ENCODE data around the gene TTYH3.

DNA sequence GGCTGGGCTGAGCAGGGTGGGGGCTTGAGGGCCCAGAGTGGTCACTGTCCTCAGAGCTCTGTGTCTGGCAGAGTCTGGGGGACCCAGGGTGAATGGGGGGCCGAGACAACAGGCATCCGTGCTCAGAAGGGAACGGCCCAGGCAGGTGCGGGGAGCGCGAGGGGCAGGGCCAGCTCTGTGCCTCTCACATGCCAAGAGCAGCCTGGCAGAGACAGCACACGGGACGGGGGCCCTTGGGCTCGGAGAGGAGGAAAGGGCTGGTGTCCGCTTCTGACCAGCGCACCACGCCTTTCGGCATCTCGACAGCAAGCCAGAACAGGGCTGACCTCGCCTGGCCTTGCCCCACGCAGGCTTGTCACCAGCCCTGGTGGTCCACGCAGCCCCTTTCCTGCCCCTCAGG lies 69.6 kb downstream of the TTYH3 start:
- TF ChIP-seq, protein P1, sequence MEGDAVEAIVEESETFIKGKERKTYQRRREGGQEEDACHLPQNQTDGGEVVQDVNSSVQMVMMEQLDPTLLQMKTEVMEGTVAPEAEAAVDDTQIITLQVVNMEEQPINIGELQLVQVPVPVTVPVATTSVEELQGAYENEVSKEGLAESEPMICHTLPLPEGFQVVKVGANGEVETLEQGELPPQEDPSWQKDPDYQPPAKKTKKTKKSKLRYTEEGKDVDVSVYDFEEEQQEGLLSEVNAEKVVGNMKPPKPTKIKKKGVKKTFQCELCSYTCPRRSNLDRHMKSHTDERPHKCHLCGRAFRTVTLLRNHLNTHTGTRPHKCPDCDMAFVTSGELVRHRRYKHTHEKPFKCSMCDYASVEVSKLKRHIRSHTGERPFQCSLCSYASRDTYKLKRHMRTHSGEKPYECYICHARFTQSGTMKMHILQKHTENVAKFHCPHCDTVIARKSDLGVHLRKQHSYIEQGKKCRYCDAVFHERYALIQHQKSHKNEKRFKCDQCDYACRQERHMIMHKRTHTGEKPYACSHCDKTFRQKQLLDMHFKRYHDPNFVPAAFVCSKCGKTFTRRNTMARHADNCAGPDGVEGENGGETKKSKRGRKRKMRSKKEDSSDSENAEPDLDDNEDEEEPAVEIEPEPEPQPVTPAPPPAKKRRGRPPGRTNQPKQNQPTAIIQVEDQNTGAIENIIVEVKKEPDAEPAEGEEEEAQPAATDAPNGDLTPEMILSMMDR (IDR thresholded peaks at IDR 0.05) = no peak
- TF ChIP-seq POLR2A (IDR thresholded peaks at IDR 0.05) (no peak), POLR2AphosphoS5 (IDR thresholded peaks at IDR 0.05; ENCODE audit: insufficient read depth in 1 of 2, low read depth in 1 of 2) (no peak)

Measured in vagina (tissue), 2 donors.